ENCODE data around the gene PSENEN.

The PSENEN gene

DNA sequence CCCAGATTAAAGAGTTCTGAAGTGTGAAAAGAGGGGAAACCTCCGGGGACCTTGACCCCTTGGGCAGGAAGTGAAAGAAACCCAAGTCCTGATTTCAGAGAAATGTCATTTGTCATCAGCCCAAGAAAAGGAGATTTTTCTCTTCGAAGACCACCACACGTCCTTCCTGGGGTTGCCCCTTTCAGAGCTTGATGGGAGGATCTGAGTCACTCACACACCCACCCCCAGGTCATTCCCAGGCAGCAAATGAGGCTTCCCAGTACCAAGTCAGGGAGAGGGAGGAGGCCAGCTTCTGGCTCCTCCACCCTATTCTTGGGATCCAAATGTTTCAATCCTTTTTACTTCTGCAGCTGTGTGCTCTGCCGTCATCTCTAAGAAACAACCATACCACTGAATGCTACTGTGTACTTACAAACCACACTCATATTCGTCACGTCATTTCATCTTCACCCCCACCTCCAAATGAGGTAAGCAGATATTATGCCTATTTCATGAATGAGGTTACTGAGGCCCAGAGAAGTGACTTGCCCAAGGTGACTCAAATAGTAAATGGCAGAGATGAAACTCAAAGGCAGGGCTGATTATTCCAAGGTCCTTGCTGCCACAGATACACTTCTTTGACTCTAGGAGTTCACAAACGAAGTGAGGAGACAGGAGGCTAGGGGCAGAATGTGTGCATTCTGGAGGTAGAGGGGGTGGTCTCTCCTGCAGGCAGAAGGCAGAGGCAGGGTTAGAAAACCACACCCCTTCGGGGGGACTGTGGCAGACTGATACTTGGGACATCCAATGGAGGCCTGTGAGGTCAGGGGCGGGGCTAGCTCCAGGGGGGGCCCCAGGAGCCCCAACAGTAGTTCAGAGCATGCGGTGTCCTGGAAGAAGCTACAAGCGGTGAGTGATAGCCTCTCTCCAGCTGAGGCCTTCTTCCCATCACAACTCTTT, 32.6 kb upstream of the PSENEN start:
- TF ChIP-seq POLR2AphosphoS5 (IDR thresholded peaks at IDR 0.05; ENCODE audit: low read depth, low read length) = no peak
- TF ChIP-seq TAF1 (IDR thresholded peaks at IDR 0.05; ENCODE audit: borderline replicate concordance, insufficient read depth, low read length) = no peak
- TF ChIP-seq SIN3A (IDR thresholded peaks at IDR 0.05; ENCODE audit: borderline replicate concordance, insufficient read depth, low read length) = no peak
- TF ChIP-seq FOXP2 (optimal IDR thresholded peaks at IDR 0.05; ENCODE audit: borderline replicate concordance, extremely low read depth, extremely low read length, insufficient read depth) = no peak
- TF ChIP-seq, protein P1, sequence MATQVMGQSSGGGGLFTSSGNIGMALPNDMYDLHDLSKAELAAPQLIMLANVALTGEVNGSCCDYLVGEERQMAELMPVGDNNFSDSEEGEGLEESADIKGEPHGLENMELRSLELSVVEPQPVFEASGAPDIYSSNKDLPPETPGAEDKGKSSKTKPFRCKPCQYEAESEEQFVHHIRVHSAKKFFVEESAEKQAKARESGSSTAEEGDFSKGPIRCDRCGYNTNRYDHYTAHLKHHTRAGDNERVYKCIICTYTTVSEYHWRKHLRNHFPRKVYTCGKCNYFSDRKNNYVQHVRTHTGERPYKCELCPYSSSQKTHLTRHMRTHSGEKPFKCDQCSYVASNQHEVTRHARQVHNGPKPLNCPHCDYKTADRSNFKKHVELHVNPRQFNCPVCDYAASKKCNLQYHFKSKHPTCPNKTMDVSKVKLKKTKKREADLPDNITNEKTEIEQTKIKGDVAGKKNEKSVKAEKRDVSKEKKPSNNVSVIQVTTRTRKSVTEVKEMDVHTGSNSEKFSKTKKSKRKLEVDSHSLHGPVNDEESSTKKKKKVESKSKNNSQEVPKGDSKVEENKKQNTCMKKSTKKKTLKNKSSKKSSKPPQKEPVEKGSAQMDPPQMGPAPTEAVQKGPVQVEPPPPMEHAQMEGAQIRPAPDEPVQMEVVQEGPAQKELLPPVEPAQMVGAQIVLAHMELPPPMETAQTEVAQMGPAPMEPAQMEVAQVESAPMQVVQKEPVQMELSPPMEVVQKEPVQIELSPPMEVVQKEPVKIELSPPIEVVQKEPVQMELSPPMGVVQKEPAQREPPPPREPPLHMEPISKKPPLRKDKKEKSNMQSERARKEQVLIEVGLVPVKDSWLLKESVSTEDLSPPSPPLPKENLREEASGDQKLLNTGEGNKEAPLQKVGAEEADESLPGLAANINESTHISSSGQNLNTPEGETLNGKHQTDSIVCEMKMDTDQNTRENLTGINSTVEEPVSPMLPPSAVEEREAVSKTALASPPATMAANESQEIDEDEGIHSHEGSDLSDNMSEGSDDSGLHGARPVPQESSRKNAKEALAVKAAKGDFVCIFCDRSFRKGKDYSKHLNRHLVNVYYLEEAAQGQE (IDR thresholded peaks at IDR 0.05; ENCODE audit: insufficient read depth in 1 of 2, low read depth in 2 of 2, low read length in 2 of 2) = no peak

DNA sequence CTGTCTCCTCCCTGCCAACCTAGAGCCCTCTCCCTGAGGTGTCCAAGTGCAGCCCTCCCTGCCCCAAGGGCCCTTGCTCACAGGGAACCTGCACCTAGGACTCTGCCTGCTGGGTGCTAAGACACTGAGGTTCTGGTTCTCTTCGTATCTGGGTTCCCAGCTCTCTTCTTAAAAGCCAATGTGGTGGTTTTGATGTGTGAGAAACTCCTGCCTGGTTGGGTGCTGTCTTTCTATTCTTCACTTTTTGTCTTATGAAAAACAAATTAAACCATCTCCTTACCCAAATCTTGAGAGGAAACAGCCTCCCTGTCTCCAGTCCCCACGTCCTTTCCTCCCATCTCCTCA, 32.0 kb upstream of the PSENEN start:
- no peak for TF ChIP-seq TAF1 (IDR thresholded peaks at IDR 0.05; ENCODE audit: borderline replicate concordance, insufficient read depth, low read length)
- TF ChIP-seq FOXP2 (optimal IDR thresholded peaks at IDR 0.05; ENCODE audit: borderline replicate concordance, extremely low read depth, extremely low read length, insufficient read depth) = no peak
- TF ChIP-seq SIN3A (IDR thresholded peaks at IDR 0.05; ENCODE audit: borderline replicate concordance, insufficient read depth, low read length) = no peak
- no peak for TF ChIP-seq POLR2AphosphoS5 (IDR thresholded peaks at IDR 0.05; ENCODE audit: low read depth, low read length)
- TF ChIP-seq, protein P1 (IDR thresholded peaks at IDR 0.05; ENCODE audit: insufficient read depth in 1 of 2, low read depth in 2 of 2, low read length in 2 of 2) = no peak

DNA sequence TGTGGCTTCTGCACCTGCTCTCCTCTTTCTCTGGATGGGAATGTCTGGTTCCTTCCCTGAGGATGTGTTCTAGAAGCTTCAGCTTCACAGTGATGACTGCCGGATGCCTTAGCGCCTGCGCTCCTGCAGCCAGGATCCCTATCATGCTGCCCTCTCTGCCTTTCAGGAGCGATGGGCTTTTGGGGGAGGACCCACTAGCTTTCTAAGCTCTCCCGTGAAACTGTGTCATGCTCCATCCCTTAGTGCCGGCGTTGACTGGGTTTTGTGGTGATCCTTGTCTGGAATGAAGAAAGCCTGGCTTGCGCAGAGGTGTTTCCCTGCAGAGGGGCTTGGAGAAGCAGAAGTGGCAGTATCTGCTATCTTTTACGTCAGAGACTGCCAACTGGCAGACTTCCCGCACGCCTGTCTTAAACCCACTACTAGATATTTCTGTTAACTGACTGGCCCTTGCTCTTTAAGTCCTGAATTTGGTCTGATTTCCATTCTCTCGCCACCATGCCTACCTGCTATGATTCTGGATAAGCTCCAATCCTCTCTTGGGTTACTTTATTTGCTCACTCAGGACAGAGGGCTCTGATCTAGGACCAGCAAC, 31.5 kb upstream of the PSENEN start:
- TF ChIP-seq POLR2AphosphoS5 (IDR thresholded peaks at IDR 0.05; ENCODE audit: low read depth, low read length) (no peak), SIN3A (IDR thresholded peaks at IDR 0.05; ENCODE audit: borderline replicate concordance, insufficient read depth, low read length) (no peak), FOXP2 (optimal IDR thresholded peaks at IDR 0.05; ENCODE audit: borderline replicate concordance, extremely low read depth, extremely low read length, insufficient read depth) (no peak), TAF1 (IDR thresholded peaks at IDR 0.05; ENCODE audit: borderline replicate concordance, insufficient read depth, low read length) (no peak)
- TF ChIP-seq, protein P1 (IDR thresholded peaks at IDR 0.05; ENCODE audit: insufficient read depth in 1 of 2, low read depth in 2 of 2, low read length in 2 of 2) = no peak

DNA sequence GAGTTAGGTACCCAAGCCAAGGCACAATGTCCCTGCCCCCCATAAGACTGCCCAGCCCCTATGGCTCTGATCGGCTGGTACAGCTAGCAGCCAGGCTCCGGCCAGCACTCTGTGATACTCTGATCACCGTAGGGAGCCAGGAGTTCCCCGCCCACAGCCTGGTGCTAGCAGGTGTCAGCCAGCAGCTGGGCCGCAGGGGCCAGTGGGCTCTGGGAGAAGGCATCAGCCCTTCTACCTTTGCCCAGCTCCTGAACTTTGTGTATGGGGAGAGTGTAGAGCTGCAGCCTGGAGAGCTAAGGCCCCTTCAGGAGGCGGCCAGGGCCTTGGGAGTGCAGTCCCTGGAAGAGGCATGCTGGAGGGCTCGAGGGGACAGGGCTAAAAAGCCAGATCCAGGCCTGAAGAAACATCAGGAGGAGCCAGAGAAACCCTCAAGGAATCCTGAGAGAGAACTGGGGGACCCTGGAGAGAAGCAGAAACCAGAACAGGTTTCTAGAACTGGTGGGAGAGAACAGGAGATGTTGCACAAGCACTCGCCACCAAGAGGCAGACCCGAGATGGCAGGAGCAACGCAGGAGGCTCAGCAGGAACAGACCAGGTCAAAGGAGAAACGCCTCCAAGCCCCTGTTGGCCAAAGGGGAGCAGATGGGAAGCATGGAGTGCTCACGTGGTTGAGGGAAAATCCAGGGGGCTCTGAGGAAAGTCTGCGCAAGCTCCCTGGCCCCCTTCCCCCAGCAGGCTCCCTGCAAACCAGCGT, 30.7 kb upstream of the PSENEN start:
- TF ChIP-seq SIN3A (IDR thresholded peaks at IDR 0.05; ENCODE audit: borderline replicate concordance, insufficient read depth, low read length) = no peak
- no peak for TF ChIP-seq FOXP2 (optimal IDR thresholded peaks at IDR 0.05; ENCODE audit: borderline replicate concordance, extremely low read depth, extremely low read length, insufficient read depth)
- no peak for TF ChIP-seq POLR2AphosphoS5 (IDR thresholded peaks at IDR 0.05; ENCODE audit: low read depth, low read length)
- TF ChIP-seq, protein P1 (IDR thresholded peaks at IDR 0.05; ENCODE audit: insufficient read depth in 1 of 2, low read depth in 2 of 2, low read length in 2 of 2) = no peak
- no peak for TF ChIP-seq TAF1 (IDR thresholded peaks at IDR 0.05; ENCODE audit: borderline replicate concordance, insufficient read depth, low read length)
